ENCODE data around the gene DTNA.

- TF ChIP-seq CTCF (IDR thresholded peaks at IDR 0.05) = no peak
- TF ChIP-seq POLR2A (IDR thresholded peaks at IDR 0.05) = no peak
Measured at GRCh38 chr18:34818064-34818463, 108.0 kb downstream of the DTNA start.

Measured in prostate gland (tissue), 2 donors.